ENCODE data around the gene SPEF2. TPM values are rescaled to one million over a fixed set of nuclear protein-coding genes. Genes with fewer than 3 reads are reported as not detected.
A peak's percentile ranks its signal among the peaks of the same experiment; 100 is the strongest.

The SPEF2 gene
- polyA plus RNA-seq, 2 of the 4 experiments (the other 2 are of a cell fraction), result 2.2 to 8.7 TPM

- TF ChIP-seq TP53 (CRISPR knock-in tag; IDR thresholded peaks at IDR 0.05), result no peak
- TF ChIP-seq MYC (IDR thresholded peaks at IDR 0.05; ENCODE audit: borderline replicate concordance, low read length), result no peak
- no peak for TF ChIP-seq SREBF2 (IDR thresholded peaks at IDR 0.05)
- no peak for TF ChIP-seq EP300 (IDR thresholded peaks at IDR 0.05)
- no peak for TF ChIP-seq ELK1 (IDR thresholded peaks at IDR 0.05; ENCODE audit: low read depth, low read length)
- no peak for TF ChIP-seq FOXS1 (CRISPR knock-in tag; IDR thresholded peaks at IDR 0.05)
These were observed 239.2 kb downstream of the SPEF2 start, which contains the start of gene IL7R (continued) for GRCh38 chr5:35856765-35857351.

GRCh38 chr5:35857606-35858205 lies 240.0 kb downstream of the SPEF2 start:
- H3K4me3 ChIP-seq, result no peak overlapping the region
- no peaks in the 10 kb centered on the region for H3K9me3 ChIP-seq
- WGBS (ENCODE audit: missing lambda C conversion rate), result 10% methylated on average over 2 of the region's 2 CpGs
- H3K4me1 ChIP-seq, result 0 out of 3 replicates have a peak, but pooled peaks cover 14% of the 10 kb centered on the region
- POLR2A ChIA-PET, result no interaction called here
- ATAC-seq (no peak), DNase-seq (ENCODE audit: low read depth in 1 of 2, low spot score in 1 of 2) (no peak), FAIRE-seq (no peak)
- TF ChIP-seq ESRRA (IDR thresholded peaks at IDR 0.05; ENCODE audit: borderline replicate concordance, low read length), result no peak
- no peak; the same call in 1 of the 2 replicates for TF ChIP-seq FOSL2 (IDR thresholded peaks at IDR 0.05)
- peak; percentile 63 for TF ChIP-seq FOSL2 (CRISPR knock-in tag; IDR thresholded peaks at IDR 0.05)
- no peak overlapping the region for H3K27ac ChIP-seq
- CTCF ChIA-PET, result interaction anchor here (0.9 to 1.0 kb wide), 2 partner anchors 13 to 24 kb away, joined by 3 to 4 read pairs; no protein-coding TSS in a partner anchor
- no peak overlapping the region for H3K4me2 ChIP-seq

- TF ChIP-seq, protein P1, sequence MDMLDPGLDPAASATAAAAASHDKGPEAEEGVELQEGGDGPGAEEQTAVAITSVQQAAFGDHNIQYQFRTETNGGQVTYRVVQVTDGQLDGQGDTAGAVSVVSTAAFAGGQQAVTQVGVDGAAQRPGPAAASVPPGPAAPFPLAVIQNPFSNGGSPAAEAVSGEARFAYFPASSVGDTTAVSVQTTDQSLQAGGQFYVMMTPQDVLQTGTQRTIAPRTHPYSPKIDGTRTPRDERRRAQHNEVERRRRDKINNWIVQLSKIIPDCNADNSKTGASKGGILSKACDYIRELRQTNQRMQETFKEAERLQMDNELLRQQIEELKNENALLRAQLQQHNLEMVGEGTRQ (IDR thresholded peaks at IDR 0.05), result no peak
- TF ChIP-seq CBX8 (IDR thresholded peaks at IDR 0.05), result no peak
- TF ChIP-seq EHMT2 (IDR thresholded peaks at IDR 0.05; ENCODE audit: low read depth), result no peak
- no peak for TF ChIP-seq POLR2A (IDR thresholded peaks at IDR 0.05; ENCODE audit: low read length)
- no peak for TF ChIP-seq TFCP2L1 (CRISPR knock-in tag; IDR thresholded peaks at IDR 0.05)
- no peak for TF ChIP-seq SREBF2 (IDR thresholded peaks at IDR 0.05)
- TF ChIP-seq RFX5 (IDR thresholded peaks at IDR 0.05), result no peak
- TF ChIP-seq, protein P2, sequence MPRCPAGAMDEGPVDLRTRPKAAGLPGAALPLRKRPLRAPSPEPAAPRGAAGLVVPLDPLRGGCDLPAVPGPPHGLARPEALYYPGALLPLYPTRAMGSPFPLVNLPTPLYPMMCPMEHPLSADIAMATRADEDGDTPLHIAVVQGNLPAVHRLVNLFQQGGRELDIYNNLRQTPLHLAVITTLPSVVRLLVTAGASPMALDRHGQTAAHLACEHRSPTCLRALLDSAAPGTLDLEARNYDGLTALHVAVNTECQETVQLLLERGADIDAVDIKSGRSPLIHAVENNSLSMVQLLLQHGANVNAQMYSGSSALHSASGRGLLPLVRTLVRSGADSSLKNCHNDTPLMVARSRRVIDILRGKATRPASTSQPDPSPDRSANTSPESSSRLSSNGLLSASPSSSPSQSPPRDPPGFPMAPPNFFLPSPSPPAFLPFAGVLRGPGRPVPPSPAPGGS (IDR thresholded peaks at IDR 0.05), result no peak
- no peak for TF ChIP-seq NPAS2 (CRISPR knock-in tag; IDR thresholded peaks at IDR 0.05; ENCODE audit: borderline replicate concordance)
- no peak for TF ChIP-seq SMC3 (IDR thresholded peaks at IDR 0.05)
- 18% methylated on average over 3 of the region's 3 CpGs for WGBS (ENCODE audit: missing lambda C conversion rate)
- no peak overlapping the region for H3K27ac ChIP-seq
- FAIRE-seq (no peak), ATAC-seq (no peak), DNase-seq (ENCODE audit: low read depth in 1 of 2, low spot score in 1 of 2) (no peak)
- no peak overlapping the region for H3K4me2 ChIP-seq
- ChIA-PET CTCF (interaction anchor here (0.9 to 1.0 kb wide), 4 partner anchors 9 to 769 kb away, joined by 3 to 4 read pairs (median 3); no protein-coding TSS in a partner anchor), POLR2A (no interaction called here)
- H3K4me3 ChIP-seq, result no peak overlapping the region
- 0 out of 3 replicates have a peak, but pooled peaks cover 14% of the 10 kb centered on the region for H3K4me1 ChIP-seq
- H3K9me3 ChIP-seq, result no peaks in the 10 kb centered on the region
These were observed 241.5 kb downstream of the SPEF2 start for GRCh38 chr5:35859101-35859661.

- Histone ChIP-seq H3K4me1 (0 out of 3 replicates have a peak, but pooled peaks cover 14% of the 10 kb centered on the region), H3K4me3 (no peak overlapping the region), H3K4me2 (no peak overlapping the region), H3K9me3 (no peaks in the 10 kb centered on the region), H3K27ac (no peak overlapping the region)
- TF ChIP-seq CHD2 (IDR thresholded peaks at IDR 0.05; ENCODE audit: low read length, partially characterized antibody) (no peak), JUNB (IDR thresholded peaks at IDR 0.05) (no peak), RCOR1 (IDR thresholded peaks at IDR 0.05; ENCODE audit: low read depth, low read length) (no peak), POLR2AphosphoS2 (conservative IDR thresholded peaks at IDR 0.05; ENCODE audit: low read length) (no peak), GATA3 (IDR thresholded peaks at IDR 0.05; ENCODE audit: borderline replicate concordance) (no peak), KDM5A (IDR thresholded peaks at IDR 0.05) (no peak), CBX2 (IDR thresholded peaks at IDR 0.05; ENCODE audit: borderline replicate concordance, low read depth) (no peak), HOXA7 (CRISPR knock-in tag; IDR thresholded peaks at IDR 0.05) (no peak), HEYL (CRISPR knock-in tag; IDR thresholded peaks at IDR 0.05) (no peak), MAFK (IDR thresholded peaks at IDR 0.05; ENCODE audit: partially characterized antibody) (no peak)
- CTCF ChIA-PET, result interaction anchor here (1.1 kb wide), 1 partner anchor 10 kb away, joined by 3 read pairs; no protein-coding TSS in a partner anchor
- no peak for DNase-seq (ENCODE audit: low read depth in 1 of 2, low spot score in 1 of 2)
- 94% methylated on average over 1 of the region's 1 CpG for WGBS (ENCODE audit: missing lambda C conversion rate)
- no peak for FAIRE-seq
- POLR2A ChIA-PET, result no interaction called here
- no peak for ATAC-seq
These were observed 243.0 kb downstream of the SPEF2 start for GRCh38 chr5:35860686-35861085.

Measured in A549 (cell line).